Activated CD8-positive, alpha-beta T cell treated with anti-CD3 and anti-CD28 coated beads for 36 hours (primary cell): ENCODE measurements around the gene AP3B1. TPM values are rescaled to one million over a fixed set of nuclear protein-coding genes. Genes with fewer than 3 reads are reported as not detected.

Source experiments
- ATAC-seq: fragments of 200-7000 bp; cut with Tn5 transposase; one replicate; pipeline ENCODE4 v1.10.0; 2021; ENCODE audit warnings: mild to moderate bottlenecking, moderate library complexity
- CTCF ChIA-PET: fragments of 350-600 bp; sonication (Branson Sonifier 250); formaldehyde crosslinking; loops from one replicate; lab custom pipeline; 2021; ENCODE audit warnings: antibody characterized with exemption; lab: Charles Lee
- POLR2A ChIA-PET: fragments of 350-600 bp; sonication (Branson Sonifier 250); formaldehyde crosslinking; loops from one replicate; lab custom pipeline; 2021; ENCODE audit warnings: antibody characterized with exemption; lab: Charles Lee
- DNase-seq: peaks from one replicate; pipeline ENCODE4 v3.0.0-alpha.2; 2020
- H3K27ac Mint-ChIP-seq: one replicate; pipeline ENCODE4 v1.8.0; 2021; ENCODE audit warnings: mild to moderate bottlenecking, mixed read lengths
- H3K27me3 Mint-ChIP-seq: one replicate; pipeline ENCODE4 v1.8.0; 2021; ENCODE audit warnings: mixed read lengths
- H3K36me3 Mint-ChIP-seq: one replicate; pipeline ENCODE4 v1.8.0; 2021; ENCODE audit warnings: low read depth, mixed read lengths
- H3K4me1 Mint-ChIP-seq: one replicate; pipeline ENCODE4 v1.8.0; 2021; ENCODE audit warnings: low read depth, mixed read lengths
- H3K4me3 Mint-ChIP-seq: one replicate; pipeline ENCODE4 v1.8.0; 2021; ENCODE audit warnings: mild to moderate bottlenecking, moderate library complexity, mixed read lengths
- H3K9me3 Mint-ChIP-seq: one replicate; pipeline ENCODE4 v1.8.0; 2021; ENCODE audit warnings: mixed read lengths
- CTCF ChIP-seq: fragments of 200-600 bp; IDR thresholded peaks from one replicate; pipeline ENCODE4 v1.8.0; 2022; ENCODE audit warnings: antibody characterized with exemption, mild to moderate bottlenecking
- intact Hi-C: fragments of 100-400 bp; cut with micrococcal nuclease; formaldehyde crosslinking; loops from one replicate; pipeline ENCODE4 v1.10.0; 2022
- total RNA-seq, 2 experiments: library from RNA; stranded (reverse); gene quantifications; one replicate each; pipeline ENCODE4 v1.2.3, GENCODE V29; 2021

The AP3B1 gene
- total RNA-seq, 2 experiments from 2014 or later, result 33.0 to 34.4 TPM

DNA sequence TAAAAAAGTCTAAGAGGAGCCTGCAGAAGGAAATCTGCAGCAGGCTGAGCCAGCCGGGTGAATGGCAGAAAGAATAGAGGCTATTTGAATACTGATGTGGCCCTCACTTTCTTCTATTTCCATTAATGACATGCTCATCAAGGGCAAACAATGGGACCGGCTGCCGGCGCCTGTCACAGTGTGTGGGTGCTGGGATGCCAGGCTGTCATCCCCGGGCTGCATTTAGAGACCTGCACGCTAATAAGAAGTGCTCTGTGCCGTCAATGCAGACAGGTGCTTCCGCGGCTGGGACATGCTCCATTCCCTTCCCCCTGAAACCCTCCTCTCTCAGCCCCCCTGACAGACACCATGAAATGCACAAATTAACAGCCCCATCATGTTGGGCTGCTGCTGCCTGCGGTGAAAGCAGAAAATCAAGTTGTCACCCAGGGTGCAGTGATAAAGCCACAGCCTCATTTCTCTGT lies 300.6 kb downstream of the AP3B1 start:
- no peak overlapping the region for H3K4me3 Mint-ChIP-seq

DNA sequence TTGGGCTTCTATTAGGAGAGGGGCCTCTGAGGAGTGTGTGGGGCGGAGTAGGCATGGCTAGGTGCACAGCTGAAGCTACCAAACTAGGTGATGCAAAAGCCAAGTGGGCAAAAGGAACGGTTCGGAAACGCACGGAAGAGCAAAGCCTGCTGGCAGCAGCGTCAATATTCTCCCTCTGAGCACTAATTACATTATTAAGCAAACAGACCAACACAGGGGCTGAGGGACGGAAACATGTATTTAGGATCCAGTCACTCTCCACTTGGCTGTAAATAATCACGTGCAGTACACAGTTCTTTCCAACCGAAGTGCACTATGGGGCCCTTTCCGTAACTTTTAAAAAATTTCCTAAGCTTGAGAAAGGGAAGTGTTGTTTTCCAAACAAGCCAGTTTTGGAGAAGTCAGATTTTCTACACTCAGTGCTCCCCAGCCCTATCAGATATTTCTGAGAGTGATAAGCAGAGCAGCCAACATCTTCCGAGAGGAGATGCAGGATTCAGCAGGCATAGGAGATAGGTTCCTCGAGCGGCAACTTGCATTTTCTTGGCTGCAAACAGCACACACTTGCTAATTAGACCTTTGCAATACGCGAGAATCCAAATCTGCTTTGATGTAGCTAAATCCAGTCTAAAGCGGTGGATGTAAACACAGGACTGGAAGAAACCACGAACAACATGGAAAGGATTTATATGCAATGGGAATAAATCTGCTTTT lies 301.2 kb downstream of the AP3B1 start:
- intact Hi-C loops, result no loop called here
- Mint-ChIP-seq H3K4me3 (no peak overlapping the region), H3K36me3 (peaks cover 4% of the 10 kb centered on the region), H3K4me1 (no peaks in the 10 kb centered on the region), H3K9me3 (no peaks in the 10 kb centered on the region), H3K27ac (no peak overlapping the region), H3K27me3 (no peaks in the 10 kb centered on the region)
- POLR2A ChIA-PET, result no interaction called here
- DNase-seq (no peak), ATAC-seq (no peak)
- no peak for TF ChIP-seq CTCF
- CTCF ChIA-PET, result no interaction called here

More for the DNA sequence above, 300.6 kb downstream of the AP3B1 start:
- H3K27me3 Mint-ChIP-seq, result no peaks in the 10 kb centered on the region
- H3K9me3 Mint-ChIP-seq, result no peaks in the 10 kb centered on the region
- ChIA-PET POLR2A (no interaction called here), CTCF (no interaction called here)
- DNase-seq (no peak), ATAC-seq (no peak)
- intact Hi-C loops, result no loop called here
- no peaks in the 10 kb centered on the region for H3K4me1 Mint-ChIP-seq
- no peak for TF ChIP-seq CTCF
- H3K36me3 Mint-ChIP-seq, result peaks cover 5% of the 10 kb centered on the region
- H3K27ac Mint-ChIP-seq, result no peak overlapping the region

GRCh38 chr5:77991084-77991483 lies 303.4 kb downstream of the AP3B1 start:
- H3K27me3 Mint-ChIP-seq, result no peaks in the 10 kb centered on the region
- ChIA-PET CTCF (no interaction called here), POLR2A (no interaction called here)
- ATAC-seq (no peak), DNase-seq (no peak)
- no peak for TF ChIP-seq CTCF
- no peaks in the 10 kb centered on the region for H3K9me3 Mint-ChIP-seq
- intact Hi-C loops, result no loop called here
- no peak overlapping the region for H3K4me3 Mint-ChIP-seq
- peaks cover 4% of the 10 kb centered on the region for H3K36me3 Mint-ChIP-seq
- no peak overlapping the region for H3K27ac Mint-ChIP-seq
- no peaks in the 10 kb centered on the region for H3K4me1 Mint-ChIP-seq

- ATAC-seq (no peak), DNase-seq (no peak)
- TF ChIP-seq CTCF, result no peak
- no peaks in the 10 kb centered on the region for H3K9me3 Mint-ChIP-seq
- POLR2A ChIA-PET, result no interaction called here
- peaks cover 4% of the 10 kb centered on the region for H3K36me3 Mint-ChIP-seq
- H3K4me1 Mint-ChIP-seq, result no peaks in the 10 kb centered on the region
- intact Hi-C loops, result no loop called here
- H3K27ac Mint-ChIP-seq, result no peak overlapping the region
- no peak overlapping the region for H3K4me3 Mint-ChIP-seq
- H3K27me3 Mint-ChIP-seq, result no peaks in the 10 kb centered on the region
- CTCF ChIA-PET, result no interaction called here
These were observed 304.5 kb downstream of the AP3B1 start for GRCh38 chr5:77990020-77990419.

DNA sequence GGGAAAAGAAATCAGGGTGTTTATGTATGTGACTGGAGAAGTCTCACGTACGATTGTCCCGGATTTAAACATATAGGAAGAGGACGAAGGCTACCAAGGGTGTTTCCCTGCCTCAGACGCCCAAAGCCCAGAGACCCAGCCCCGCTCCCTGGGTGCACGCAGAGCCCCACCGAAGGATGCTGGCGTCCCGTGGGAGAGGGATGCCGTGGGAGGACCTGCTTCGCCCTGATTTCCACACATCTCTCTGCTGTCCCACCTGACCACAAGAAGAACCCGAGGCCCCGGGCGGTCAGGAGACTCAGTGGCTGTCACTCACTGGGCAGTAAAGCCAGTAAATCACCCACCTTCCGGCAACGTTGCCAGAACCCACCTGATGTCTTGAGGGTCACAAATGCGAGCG lies 306.5 kb downstream of the AP3B1 start:
- DNase-seq (no peak), ATAC-seq (no peak)
- no peaks in the 10 kb centered on the region for H3K4me1 Mint-ChIP-seq
- no peaks in the 10 kb centered on the region for H3K9me3 Mint-ChIP-seq
- ChIA-PET CTCF (no interaction called here), POLR2A (no interaction called here)
- intact Hi-C loops, result no loop called here
- no peak overlapping the region for H3K4me3 Mint-ChIP-seq
- TF ChIP-seq CTCF, result no peak
- H3K36me3 Mint-ChIP-seq, result peaks cover 3% of the 10 kb centered on the region
- no peak overlapping the region for H3K27ac Mint-ChIP-seq
- no peaks in the 10 kb centered on the region for H3K27me3 Mint-ChIP-seq
